Urothelium cell line (cell line): Measurements from ENCODE around the gene KLF8.

Source experiments
- DNase-seq: peaks from one replicate; pipeline ENCODE4 v3.0.0; 2011; ENCODE audit warnings: low spot score, mixed read lengths
- FAIRE-seq: peaks from 2 replicates; lab custom pipeline; 2011; peaks lifted over from hg19 to GRCh38; lab: Jason Lieb, UNC

Gene KLF8

DNA sequence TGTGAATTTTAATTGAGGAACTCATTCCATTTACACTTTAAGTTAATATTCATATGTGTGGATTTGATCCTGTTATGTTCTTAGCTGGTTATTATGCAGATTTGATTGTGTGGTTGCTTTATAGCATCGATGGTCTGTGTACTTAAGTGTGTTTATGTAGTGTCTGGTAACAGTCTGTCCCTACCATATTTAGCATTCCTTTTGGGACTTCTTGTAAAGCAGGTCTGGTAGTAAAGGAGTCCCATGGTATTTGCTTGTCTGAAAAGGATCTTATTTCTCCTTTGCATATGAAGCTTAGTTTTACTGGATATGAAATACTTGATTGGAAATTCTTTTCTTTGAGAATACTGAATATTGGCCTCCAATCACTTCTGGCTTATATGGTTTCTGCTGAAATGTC is 76.6 kb downstream of the KLF8 start:
- no peak for FAIRE-seq
- DNase-seq, result no peak

GRCh38 chrX:56309881-56310280 is 77.7 kb downstream of the KLF8 start:
- FAIRE-seq (no peak), DNase-seq (no peak)

DNA sequence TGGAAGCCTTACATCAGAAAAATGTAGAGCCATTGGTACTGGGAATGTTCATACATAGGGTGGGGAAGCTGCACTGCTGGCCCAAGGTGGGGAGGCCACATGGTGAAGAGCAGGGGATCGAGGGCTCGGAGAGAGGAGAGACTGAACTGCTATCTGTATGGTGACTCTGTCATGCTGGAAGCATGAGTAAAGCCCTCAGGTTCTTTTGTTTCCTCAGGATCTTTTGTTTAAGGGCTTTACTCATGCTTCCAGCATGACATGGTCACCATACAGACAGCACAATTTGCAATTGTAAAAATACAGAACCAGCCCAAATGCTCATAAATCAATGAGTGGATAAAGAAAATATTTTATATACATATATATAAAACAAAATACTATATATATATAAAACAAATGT is 78.4 kb downstream of the KLF8 start:
- FAIRE-seq, result no peak
- DNase-seq, result no peak

DNA sequence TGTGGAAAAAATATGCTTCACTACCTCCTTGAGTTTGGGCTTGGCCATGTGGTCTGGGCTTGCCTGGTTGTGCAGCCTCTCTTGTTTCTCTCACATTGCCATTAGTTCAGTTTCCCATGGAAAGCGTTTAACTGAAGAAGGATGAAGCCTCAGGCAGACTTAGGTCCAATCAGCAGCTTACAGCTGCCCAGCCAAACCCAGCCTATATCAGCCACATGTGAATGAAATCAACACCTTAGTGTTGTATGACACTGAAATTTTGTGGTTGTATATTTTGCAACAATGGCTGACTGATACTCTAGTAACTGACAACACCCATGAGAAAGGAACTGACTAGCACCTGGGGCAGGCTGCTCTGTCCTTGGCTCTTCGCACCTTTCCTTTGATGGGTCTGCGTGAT is 81.2 kb downstream of the KLF8 start:
- FAIRE-seq, result no peak
- no peak for DNase-seq

DNA sequence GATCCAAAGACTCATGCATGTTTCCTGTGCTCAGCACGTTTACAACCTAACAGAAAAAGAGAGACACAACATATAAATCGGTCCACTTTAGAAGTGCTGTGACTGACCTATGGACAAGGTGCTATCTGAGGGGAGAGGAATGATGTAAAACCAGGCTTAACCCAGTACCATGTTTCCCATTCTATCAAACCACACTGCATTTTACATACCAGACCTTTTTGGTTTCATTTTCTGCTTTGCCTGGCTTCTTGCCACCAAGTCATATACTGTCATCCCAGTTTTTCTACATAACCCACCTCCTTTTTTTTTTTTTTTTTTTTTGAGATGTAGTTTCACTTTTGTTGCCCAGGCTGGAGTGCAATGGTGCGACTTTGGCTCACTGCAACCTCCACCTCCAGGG is 82.2 kb downstream of the KLF8 start:
- DNase-seq (no peak), FAIRE-seq (no peak)

DNA sequence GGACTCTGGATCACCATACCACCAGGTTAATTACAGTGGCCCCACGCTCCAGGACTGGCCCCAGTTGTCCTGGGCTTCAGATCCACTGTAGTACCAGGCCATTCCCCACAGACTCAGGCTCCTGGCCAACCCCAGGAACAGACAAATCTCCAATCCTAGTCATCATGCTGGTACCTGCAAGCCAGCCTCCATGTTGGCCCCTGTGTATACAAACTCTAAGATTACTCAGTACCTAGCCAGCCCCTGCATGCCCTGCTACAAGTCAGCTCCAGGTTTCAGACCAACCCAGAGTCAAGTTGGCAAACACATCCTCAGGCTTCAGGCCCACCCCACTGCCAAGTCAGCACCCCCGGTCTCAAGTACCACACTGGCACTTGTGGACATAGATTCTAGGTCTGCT is 85.9 kb downstream of the KLF8 start:
- FAIRE-seq (no peak), DNase-seq (no peak)

- FAIRE-seq, result no peak
These were observed 87.0 kb downstream of the KLF8 start for GRCh38 chrX:56319165-56319564.

More at GRCh38 chrX:56319165-56319564, 87.0 kb downstream of the KLF8 start:
- DNase-seq, result no peak
